HepG2 (cell line): Measurements from ENCODE around the gene C19orf47. TPM values are rescaled to one million over a fixed set of nuclear protein-coding genes. Genes with fewer than 3 reads are reported as not detected.
A peak's percentile ranks its signal among the peaks of the same experiment; 100 is the strongest.

ENCODE experiments used
- ATAC-seq: fragments of 200-7000 bp; cut with Tn5 transposase; 3 replicates; pipeline ENCODE4 v1.9.1; 2020; ENCODE audit warnings: mild to moderate bottlenecking, moderate library complexity
- BruUV-seq: library from RNA; stranded (reverse); fragments of 400-500 nt; replicated peaks from 2 replicates; lab custom pipeline; 2021; lab: Mats Ljungman, UMichigan
- CTCF ChIA-PET: fragments of 300-600 bp; formaldehyde crosslinking; extraction: SDS; loops from one replicate; lab custom pipeline; 2021; ENCODE audit warnings: low total read pairs, inconsistent platforms, low intra/inter-chr PET ratio; lab: Yijun Ruan, JAX
- POLR2A ChIA-PET: fragments of 350-600 bp; sonication (Branson Sonifier 250); formaldehyde crosslinking; loops from one replicate; lab custom pipeline; 2020; ENCODE audit warnings: antibody characterized with exemption, inconsistent platforms; lab: Yijun Ruan, JAX
- DNase-seq: peaks from one replicate; pipeline ENCODE4 v3.0.0-alpha.2; 2015; ENCODE audit warnings: low spot score
- FAIRE-seq: peaks from 3 replicates; lab custom pipeline; 2011; peaks lifted over from hg19 to GRCh38; lab: Jason Lieb, UNC
- H2AFZ ChIP-seq: one replicate; pipeline ENCODE4 v1.6.1; 2011; ENCODE audit warnings: low read length, inconsistent platforms
- H3K27ac ChIP-seq: fragments of 300-600 bp; 3 replicates; pipeline ENCODE4 v1.8.0; 2011; ENCODE audit warnings: mixed run types, mild to moderate bottlenecking, mixed read lengths, low read length, inconsistent platforms; ENCODE audit not compliant: insufficient read depth; ENCODE audit errors: extremely low read length
- H3K27me3 ChIP-seq, 2 experiments: fragments of 200-600 bp in 1 of 2; 2 replicates in 1 of 2; 3 replicates in 1 of 2; pipeline versions ENCODE4 v1.6.0 to v1.8.0; 2011; ENCODE audit warnings: low read length in 2 of 2, mild to moderate bottlenecking in 2 of 2, moderate library complexity in 2 of 2, inconsistent platforms in 1 of 2; ENCODE audit not compliant: insufficient read depth in 2 of 2, control insufficient read depth in 1 of 2
- H3K36me3 ChIP-seq, 2 experiments: fragments of 200-600 bp in 1 of 2; replicated peaks in 1 of 2; 2 replicates in 1 of 2; 3 replicates in 1 of 2; pipeline versions ENCODE4 v1.5.1 to v1.8.0; 2011; ENCODE audit warnings: low read length in 2 of 2, inconsistent platforms in 1 of 2; ENCODE audit not compliant: insufficient read depth in 2 of 2, control insufficient read depth in 1 of 2
- H3K4me1 ChIP-seq: 2 replicates; pipeline ENCODE4 v1.5.1; 2012; ENCODE audit warnings: low read length, inconsistent platforms; ENCODE audit not compliant: insufficient read depth
- H3K4me2 ChIP-seq: 2 replicates; pipeline ENCODE4 v1.6.0; 2011; ENCODE audit warnings: low read depth, low read length, inconsistent platforms
- H3K4me3 ChIP-seq, 3 experiments: fragments of 200-600 bp in 1 of 3; sonication (generic), shearing (Covaris generic) in 1 of 3; replicated peaks in 1 of 3; 2 replicates each; pipeline ENCODE4 v1.5.1; 2011 to 2016; ENCODE audit warnings: low read length in 3 of 3, inconsistent platforms in 2 of 3, low read depth in 2 of 3, mild to moderate bottlenecking in 2 of 3, control low read depth in 1 of 3, mixed read lengths in 1 of 3; ENCODE audit not compliant: insufficient read depth in 1 of 3
- H3K79me2 ChIP-seq: one replicate; pipeline ENCODE4 v1.6.1; 2011; ENCODE audit warnings: low read length, inconsistent platforms; ENCODE audit not compliant: insufficient read depth
- H3K9ac ChIP-seq: 2 replicates; pipeline ENCODE4 v1.6.0; 2011; ENCODE audit warnings: mild to moderate bottlenecking, low read depth, low read length, inconsistent platforms; ENCODE audit not compliant: insufficient read depth
- H3K9me3 ChIP-seq: 2 replicates; pipeline ENCODE4 v1.5.1; 2012; ENCODE audit warnings: mild to moderate bottlenecking, low read length
- H4K20me1 ChIP-seq: 2 replicates; pipeline ENCODE4 v1.6.0; 2011; ENCODE audit warnings: inconsistent platforms, mild to moderate bottlenecking, low read length, moderate library complexity; ENCODE audit not compliant: insufficient read depth
- NFAT5 ChIP-seq: sonication (generic); formaldehyde crosslinking; IDR thresholded peaks from 2 replicates; pipeline ENCODE4 v1.4.0; 2020; ENCODE audit warnings: missing genetic modification reagents
- RBM22 ChIP-seq: fragments of 200-400 bp; formaldehyde crosslinking; optimal IDR thresholded peaks from 2 replicates; pipeline ENCODE3; 2017; ENCODE audit warnings: mild to moderate bottlenecking, low read length, moderate library complexity
- ZNF430 ChIP-seq: sonication (generic); formaldehyde crosslinking; IDR thresholded peaks from 2 replicates; pipeline ENCODE4 v1.9.0; 2021; ENCODE audit warnings: mild to moderate bottlenecking, missing genetic modification reagents
- WGBS: methylation state at CpG from one replicate; pipeline ENCODE4 v1.1.6; 2017; ENCODE audit warnings: low lambda C conversion rate; 5-methylcytosine and 5-hydroxymethylcytosine counted together
- in situ Hi-C: cut with HindIII; loops from 2 replicates; pipeline ENCODE4 v1.10.0; 2017; ENCODE audit warnings: low pct_unique_long_range_greater_than_20kb; ENCODE audit not compliant: extremely low pct_ligation_motif_present
- intact Hi-C: fragments of 100-400 bp; cut with micrococcal nuclease; formaldehyde crosslinking; loops from one replicate; pipeline ENCODE4 v1.10.0; 2022; ENCODE audit not compliant: unreplicated experiment
- polyA plus RNA-seq, 8 experiments: library from polyadenylated mRNA; depleted of rRNA in 3 of 8; stranded (reverse) in 7 of 8; unstranded in 1 of 8; fragments of >200 nt; fragmentation: Illumina TruSeq in 4 of 8; extraction: Trizol in 4 of 8; gene quantifications; 2 replicates each; pipeline versions ENCODE4 v1.2.1 to v1.2.3, GENCODE V29; 2011 to 2016; ENCODE audit warnings: low read depth in 4 of 8, missing spikeins in 1 of 8, mixed read lengths in 1 of 8; ENCODE audit not compliant: insufficient read depth in 1 of 8
- total RNA-seq, 5 experiments: library from RNA; depleted of rRNA; stranded (reverse); fragments of >200 nt; fragmentation: Illumina TruSeq; extraction: Trizol; gene quantifications; 2 replicates each; pipeline ENCODE4 v1.2.3, GENCODE V29; 2016; ENCODE audit warnings: low read depth in 1 of 5
- TF ChIP-seq, protein P1 (sequence below): sonication (generic); formaldehyde crosslinking; IDR thresholded peaks from 2 replicates; pipeline ENCODE4 v1.5.1; 2020; ENCODE audit warnings: mild to moderate bottlenecking, missing genetic modification reagents, moderate library complexity
- TF ChIP-seq, protein P2 (sequence below): sonication (generic); formaldehyde crosslinking; IDR thresholded peaks from 2 replicates; pipeline ENCODE4 v1.8.0; 2022; ENCODE audit warnings: mild to moderate bottlenecking, missing genetic modification reagents, moderate library complexity

C19orf47 gene
- total and polyA plus RNA-seq, 2 of the 13 experiments (the other 11 are each of a cell fraction or from before 2014, with no cell fraction given): 8.1 to 10.6 TPM

DNA sequence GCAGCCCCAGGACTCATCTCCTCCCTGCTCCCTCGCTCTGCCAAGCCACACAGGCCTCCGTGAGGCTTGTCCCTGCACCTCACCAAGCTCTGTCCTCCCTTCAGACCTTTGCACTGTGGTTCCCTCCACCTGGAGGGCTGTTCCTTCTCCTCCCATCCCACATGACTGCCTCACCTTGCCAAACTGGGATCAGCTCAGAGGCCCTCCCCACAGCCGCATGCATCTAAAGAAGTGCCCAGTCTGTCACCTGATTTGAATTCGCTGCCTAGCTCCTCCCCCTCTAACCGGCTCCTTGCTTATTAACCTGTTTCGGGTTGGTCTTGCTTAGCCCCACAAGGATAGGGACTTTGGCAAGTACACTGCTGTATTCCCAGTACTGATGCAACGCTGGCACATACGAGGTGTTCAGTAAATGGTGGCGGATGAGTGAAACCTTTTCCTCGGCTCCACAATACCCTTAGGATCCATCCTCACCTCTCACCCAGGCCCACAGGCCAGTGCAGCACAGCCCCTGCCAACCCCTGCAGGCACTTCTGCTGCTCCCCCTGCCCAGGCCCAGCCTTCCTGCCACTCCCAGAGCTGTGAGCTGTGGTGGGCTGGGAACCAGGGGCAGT is 67.5 kb downstream of the C19orf47 start:
- ATAC-seq (no peak), FAIRE-seq (no peak), DNase-seq (no peak)
- intact Hi-C loops (no loop called here), in situ Hi-C loops (loop anchor here (5.0 kb wide), 1 partner anchor 33 kb away; no protein-coding TSS in a partner anchor)
- Histone ChIP-seq H3K36me3 (peaks cover 5 to 7% of the 10 kb centered on the region in 2 experiments; a peak in 3 of 5 replicates), H3K4me1 (peaks cover 62% of the 10 kb centered on the region), H2AFZ (no peak overlapping the region), H3K27me3 (no peaks in the 10 kb centered on the region; a peak in 1 of 5 replicates), H3K79me2 (peaks cover 87% of the 10 kb centered on the region), H3K9me3 (no peaks in the 10 kb centered on the region), H3K27ac (no peak overlapping the region), H3K9ac (0 out of 2 replicates have a peak overlapping the region, but pooled peaks have one; percentile 23), H3K4me2 (peak overlapping the region; percentile 11; the same call in 1 of the 2 replicates), H4K20me1 (peaks cover 49% of the 10 kb centered on the region), H3K4me3 (no peak overlapping the region; a peak in 1 of 6 replicates)
- no TSS peak for BruUV-seq
- ChIA-PET CTCF (no interaction called here), POLR2A (interaction anchor here (0.8 to 4.8 kb wide), 2 partner anchors 49 to 68 kb away, joined by 3 to 25 read pairs; partner anchors contain the start of genes C19orf47 and PLD3)
- WGBS: 92% methylated on average over 10 of the region's 10 CpGs
- TF ChIP-seq, protein P1, sequence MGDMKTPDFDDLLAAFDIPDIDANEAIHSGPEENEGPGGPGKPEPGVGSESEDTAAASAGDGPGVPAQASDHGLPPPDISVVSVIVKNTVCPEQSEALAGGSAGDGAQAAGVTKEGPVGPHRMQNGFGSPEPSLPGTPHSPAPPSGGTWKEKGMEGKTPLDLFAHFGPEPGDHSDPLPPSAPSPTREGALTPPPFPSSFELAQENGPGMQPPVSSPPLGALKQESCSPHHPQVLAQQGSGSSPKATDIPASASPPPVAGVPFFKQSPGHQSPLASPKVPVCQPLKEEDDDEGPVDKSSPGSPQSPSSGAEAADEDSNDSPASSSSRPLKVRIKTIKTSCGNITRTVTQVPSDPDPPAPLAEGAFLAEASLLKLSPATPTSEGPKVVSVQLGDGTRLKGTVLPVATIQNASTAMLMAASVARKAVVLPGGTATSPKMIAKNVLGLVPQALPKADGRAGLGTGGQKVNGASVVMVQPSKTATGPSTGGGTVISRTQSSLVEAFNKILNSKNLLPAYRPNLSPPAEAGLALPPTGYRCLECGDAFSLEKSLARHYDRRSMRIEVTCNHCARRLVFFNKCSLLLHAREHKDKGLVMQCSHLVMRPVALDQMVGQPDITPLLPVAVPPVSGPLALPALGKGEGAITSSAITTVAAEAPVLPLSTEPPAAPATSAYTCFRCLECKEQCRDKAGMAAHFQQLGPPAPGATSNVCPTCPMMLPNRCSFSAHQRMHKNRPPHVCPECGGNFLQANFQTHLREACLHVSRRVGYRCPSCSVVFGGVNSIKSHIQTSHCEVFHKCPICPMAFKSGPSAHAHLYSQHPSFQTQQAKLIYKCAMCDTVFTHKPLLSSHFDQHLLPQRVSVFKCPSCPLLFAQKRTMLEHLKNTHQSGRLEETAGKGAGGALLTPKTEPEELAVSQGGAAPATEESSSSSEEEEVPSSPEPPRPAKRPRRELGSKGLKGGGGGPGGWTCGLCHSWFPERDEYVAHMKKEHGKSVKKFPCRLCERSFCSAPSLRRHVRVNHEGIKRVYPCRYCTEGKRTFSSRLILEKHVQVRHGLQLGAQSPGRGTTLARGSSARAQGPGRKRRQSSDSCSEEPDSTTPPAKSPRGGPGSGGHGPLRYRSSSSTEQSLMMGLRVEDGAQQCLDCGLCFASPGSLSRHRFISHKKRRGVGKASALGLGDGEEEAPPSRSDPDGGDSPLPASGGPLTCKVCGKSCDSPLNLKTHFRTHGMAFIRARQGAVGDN (CRISPR knock-in tag): 0 out of 2 replicates have a peak, but pooled peaks have one; percentile 14
- TF ChIP-seq RBM22 (peak; percentile 62), ZNF430 (CRISPR knock-in tag) (no peak), NFAT5 (CRISPR knock-in tag) (no peak)
- TF ChIP-seq, protein P2, sequence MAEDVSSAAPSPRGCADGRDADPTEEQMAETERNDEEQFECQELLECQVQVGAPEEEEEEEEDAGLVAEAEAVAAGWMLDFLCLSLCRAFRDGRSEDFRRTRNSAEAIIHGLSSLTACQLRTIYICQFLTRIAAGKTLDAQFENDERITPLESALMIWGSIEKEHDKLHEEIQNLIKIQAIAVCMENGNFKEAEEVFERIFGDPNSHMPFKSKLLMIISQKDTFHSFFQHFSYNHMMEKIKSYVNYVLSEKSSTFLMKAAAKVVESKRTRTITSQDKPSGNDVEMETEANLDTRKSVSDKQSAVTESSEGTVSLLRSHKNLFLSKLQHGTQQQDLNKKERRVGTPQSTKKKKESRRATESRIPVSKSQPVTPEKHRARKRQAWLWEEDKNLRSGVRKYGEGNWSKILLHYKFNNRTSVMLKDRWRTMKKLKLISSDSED (CRISPR knock-in tag): no peak
